PC-3 (cell line): ENCODE measurements around the gene IP6K1. TPM values are rescaled to one million over a fixed set of nuclear protein-coding genes. Genes with fewer than 3 reads are reported as not detected.

Source experiments
- ATAC-seq: fragments of 200-7000 bp; cut with Tn5 transposase; 2 replicates; pipeline ENCODE4 v1.9.1; 2020; ENCODE audit warnings: mild to moderate bottlenecking, moderate library complexity
- BruUV-seq: library from RNA; stranded (reverse); fragments of 400-500 nt; replicated peaks from 2 replicates; lab custom pipeline; 2021; lab: Mats Ljungman, UMichigan
- CTCF ChIA-PET: fragments of 300-600 bp; sonication (Branson Sonifier 250); formaldehyde crosslinking; loops from one replicate; lab custom pipeline; 2022; ENCODE audit warnings: antibody characterized with exemption; lab: Charles Lee
- POLR2A ChIA-PET: fragments of 300-600 bp; sonication (Branson Sonifier 250); formaldehyde crosslinking; loops from one replicate; lab custom pipeline; 2022; ENCODE audit warnings: antibody characterized with exemption; ENCODE audit not compliant: unreplicated experiment; lab: Charles Lee
- DNase-seq: peaks from one replicate; pipeline ENCODE4 v3.0.0-alpha.2; 2015
- H2AFZ ChIP-seq: fragments of 300-600 bp; sonication (generic); 2 replicates; pipeline ENCODE4 v1.6.0; 2016; ENCODE audit warnings: antibody characterized with exemption, low read length
- H3F3A ChIP-seq: fragments of 300-600 bp; sonication (generic); one replicate; pipeline ENCODE4 v1.6.0; 2017; ENCODE audit warnings: antibody characterized with exemption, low read length, control low read depth, mild to moderate bottlenecking; ENCODE audit not compliant: unreplicated experiment
- H3K27ac ChIP-seq: fragments of 300-600 bp; sonication (generic); 2 replicates; pipeline ENCODE4 v1.5.1; 2016; ENCODE audit warnings: mild to moderate bottlenecking, low read length
- H3K27me3 ChIP-seq: fragments of 300-600 bp; sonication (generic); 2 replicates; pipeline ENCODE4 v1.6.1; 2016; ENCODE audit warnings: low read length, mixed read lengths
- H3K36me3 ChIP-seq: fragments of 300-600 bp; sonication (generic); 2 replicates; pipeline ENCODE4 v1.6.1; 2016; ENCODE audit warnings: low read depth, mixed run types, low read length, mixed read lengths
- H3K4me1 ChIP-seq: fragments of 300-600 bp; sonication (generic); 2 replicates; pipeline ENCODE4 v1.5.1; 2016; ENCODE audit warnings: low read length; ENCODE audit not compliant: insufficient read depth
- H3K4me2 ChIP-seq: fragments of 300-600 bp; sonication (generic); 2 replicates; pipeline ENCODE4 v1.6.0; 2016; ENCODE audit warnings: low read length
- H3K4me3 ChIP-seq: fragments of 300-600 bp; sonication (generic); 2 replicates; pipeline ENCODE4 v1.5.1; 2016; ENCODE audit warnings: mild to moderate bottlenecking, low read length, mixed read lengths
- H3K79me2 ChIP-seq: fragments of 300-600 bp; sonication (generic); 2 replicates; pipeline ENCODE4 v1.6.1; 2017; ENCODE audit warnings: low read length, mixed read lengths
- H3K9ac ChIP-seq: fragments of 300-600 bp; sonication (generic); 2 replicates; pipeline ENCODE4 v1.6.0; 2016; ENCODE audit warnings: mild to moderate bottlenecking, low read length
- H3K9me2 ChIP-seq: fragments of 300-600 bp; sonication (generic); replicated peaks from 2 replicates; pipeline ENCODE4 v1.6.1; 2016; ENCODE audit warnings: mixed run types, low read length, mixed read lengths
- H3K9me3 ChIP-seq: fragments of 300-600 bp; sonication (generic); 2 replicates; pipeline ENCODE4 v1.6.1; 2016; ENCODE audit warnings: low read length, mixed read lengths
- H4K20me1 ChIP-seq: fragments of 300-600 bp; sonication (generic); 2 replicates; pipeline ENCODE4 v1.6.1; 2016; ENCODE audit warnings: low read length, mixed read lengths
- EZH2 ChIP-seq: fragments of 300-600 bp; sonication (generic); IDR thresholded peaks from one replicate; pipeline ENCODE4 v1.6.1; 2017; ENCODE audit warnings: antibody characterized with exemption, mild to moderate bottlenecking, low read length; ENCODE audit not compliant: unreplicated experiment
- EZH2phosphoT487 ChIP-seq: fragments of 300-600 bp; sonication (generic); IDR thresholded peaks from 2 replicates; pipeline ENCODE4 v1.6.1; 2018; ENCODE audit warnings: mild to moderate bottlenecking, antibody characterized with exemption, low read length, borderline replicate concordance
- intact Hi-C: fragments of 100-400 bp; cut with micrococcal nuclease; formaldehyde crosslinking; loops from 2 replicates; pipeline ENCODE4 v1.9.0; 2023
- total RNA-seq: library from RNA; depleted of rRNA; stranded (reverse); fragments of >200 nt; gene quantifications from 2 replicates; pipeline ENCODE4 v1.2.3, GENCODE V29; 2014
- TF ChIP-seq, protein P1 (sequence below): fragments of 300-600 bp; sonication (generic); conservative IDR thresholded peaks from 2 replicates; pipeline ENCODE4 v1.5.1; 2017; ENCODE audit warnings: antibody characterized with exemption, low read depth, mild to moderate bottlenecking, low read length

Gene IP6K1
- total RNA-seq, 1 experiment from 2014 or later = 50.3 TPM

- H3K9me3 ChIP-seq = no peaks in the 10 kb centered on the region
- peak; percentile 53 for DNase-seq
- TSS peak; percentile 38 for BruUV-seq
- H3K9me2 ChIP-seq = no peaks in the 10 kb centered on the region
- ChIA-PET POLR2A (interaction anchor here (0.6 to 0.7 kb wide), 3 partner anchors 31 to 97 kb away, joined by 4 to 5 read pairs (median 4); no protein-coding TSS in a partner anchor), CTCF (interaction anchor here (0.8 kb wide), 1 partner anchor 48 kb away, joined by 3 read pairs; no protein-coding TSS in a partner anchor)
- H4K20me1 ChIP-seq = no peaks in the 10 kb centered on the region
- peak; percentile 9 for ATAC-seq
- TF ChIP-seq EZH2phosphoT487 (no peak), EZH2 (no peak)
- TF ChIP-seq, protein P1, sequence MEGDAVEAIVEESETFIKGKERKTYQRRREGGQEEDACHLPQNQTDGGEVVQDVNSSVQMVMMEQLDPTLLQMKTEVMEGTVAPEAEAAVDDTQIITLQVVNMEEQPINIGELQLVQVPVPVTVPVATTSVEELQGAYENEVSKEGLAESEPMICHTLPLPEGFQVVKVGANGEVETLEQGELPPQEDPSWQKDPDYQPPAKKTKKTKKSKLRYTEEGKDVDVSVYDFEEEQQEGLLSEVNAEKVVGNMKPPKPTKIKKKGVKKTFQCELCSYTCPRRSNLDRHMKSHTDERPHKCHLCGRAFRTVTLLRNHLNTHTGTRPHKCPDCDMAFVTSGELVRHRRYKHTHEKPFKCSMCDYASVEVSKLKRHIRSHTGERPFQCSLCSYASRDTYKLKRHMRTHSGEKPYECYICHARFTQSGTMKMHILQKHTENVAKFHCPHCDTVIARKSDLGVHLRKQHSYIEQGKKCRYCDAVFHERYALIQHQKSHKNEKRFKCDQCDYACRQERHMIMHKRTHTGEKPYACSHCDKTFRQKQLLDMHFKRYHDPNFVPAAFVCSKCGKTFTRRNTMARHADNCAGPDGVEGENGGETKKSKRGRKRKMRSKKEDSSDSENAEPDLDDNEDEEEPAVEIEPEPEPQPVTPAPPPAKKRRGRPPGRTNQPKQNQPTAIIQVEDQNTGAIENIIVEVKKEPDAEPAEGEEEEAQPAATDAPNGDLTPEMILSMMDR = no peak
- peak overlapping the region; percentile 65 for H3K27ac ChIP-seq
- peak overlapping the region; percentile 98 for H3K4me3 ChIP-seq
- H3F3A ChIP-seq = no peaks in the 10 kb centered on the region
- peaks cover 20% of the 10 kb centered on the region for H3K4me1 ChIP-seq
- H2AFZ ChIP-seq = peak overlapping the region; percentile 79
- H3K79me2 ChIP-seq = peaks cover 17% of the 10 kb centered on the region
- intact Hi-C loops = loop anchor here (1.0 kb wide), 1 partner anchor 177 kb away; no protein-coding TSS in a partner anchor
- no peaks in the 10 kb centered on the region for H3K27me3 ChIP-seq
- peaks cover 20% of the 10 kb centered on the region for H3K36me3 ChIP-seq
- peak overlapping the region; percentile 98 for H3K9ac ChIP-seq
- peak overlapping the region; percentile 96 for H3K4me2 ChIP-seq
Observed at GRCh38 chr3:49723296-49723627, 63.1 kb downstream of the IP6K1 start.

GRCh38 chr3:49722896-49723295, 63.4 kb downstream of the IP6K1 start:
- TF ChIP-seq, protein P1 = no peak
- TF ChIP-seq EZH2 (no peak), EZH2phosphoT487 (no peak)
- BruUV-seq = no TSS peak
- Histone ChIP-seq H3K9ac (peak overlapping the region; percentile 98), H3K27ac (peak overlapping the region; percentile 65), H3K9me2 (no peaks in the 10 kb centered on the region), H3K9me3 (no peaks in the 10 kb centered on the region), H3K4me3 (peak overlapping the region; percentile 98), H3K27me3 (no peaks in the 10 kb centered on the region), H4K20me1 (no peaks in the 10 kb centered on the region), H3K79me2 (peaks cover 17% of the 10 kb centered on the region), H3K4me2 (peak overlapping the region; percentile 96), H3F3A (no peaks in the 10 kb centered on the region), H2AFZ (no peak overlapping the region), H3K4me1 (peaks cover 20% of the 10 kb centered on the region), H3K36me3 (peaks cover 18% of the 10 kb centered on the region)
- ChIA-PET POLR2A (interaction anchor here (0.6 to 0.7 kb wide), 2 partner anchors 79 to 96 kb away, joined by 4 to 5 read pairs; no protein-coding TSS in a partner anchor), CTCF (no interaction called here)
- intact Hi-C loops = loop anchor here (1.0 kb wide), 1 partner anchor 177 kb away; no protein-coding TSS in a partner anchor
- ATAC-seq = no peak
- no peak for DNase-seq
